T-cell (primary cell): ENCODE measurements around the gene LRFN2. TPM values are rescaled to one million over a fixed set of nuclear protein-coding genes. Genes with fewer than 3 reads are reported as not detected.

Experiments used
- ATAC-seq, 4 experiments: fragments of 200-7000 bp in 3 of 4; fragments of 150-1000 bp in 1 of 4; cut with Tn5 transposase; replicated peaks in 1 of 4; 1 replicate in 3 of 4; 2 replicates in 1 of 4; pipeline ENCODE4 v1.10.0; 2021; ENCODE audit warnings: moderate library complexity in 3 of 4, mild to moderate bottlenecking in 2 of 4, moderate number of reproducible peaks in 1 of 4
- CTCF ChIA-PET, 2 donors: fragments of 300-600 bp; sonication (Branson Sonifier 250); formaldehyde crosslinking; loops; one replicate each; lab custom pipeline; 2022; ENCODE audit warnings: antibody characterized with exemption in 2 of 2; lab: Charles Lee
- POLR2A ChIA-PET, 2 donors: fragments of 300-600 bp; sonication (Branson Sonifier 250); formaldehyde crosslinking; loops; one replicate each; lab custom pipeline; 2022; ENCODE audit warnings: antibody characterized with exemption in 2 of 2; lab: Charles Lee
- DNase-seq, 35 experiments: peaks; one replicate each; pipeline versions ENCODE4 v3.0.0 to v3.0.0-alpha.2; 2013 to 2023
- H3K27ac ChIP-seq: one replicate; pipeline ENCODE4 v1.5.1; 2013; ENCODE audit warnings: low read length
- H3K27me3 ChIP-seq, 2 experiments: replicated peaks in 1 of 2; 1 replicate in 1 of 2; 2 replicates in 1 of 2; pipeline versions ENCODE4 v1.6.1 to v1.7.0; 2013; ENCODE audit warnings: low read length in 1 of 2, mixed read lengths in 1 of 2; ENCODE audit not compliant: control insufficient read depth in 2 of 2, insufficient read depth in 2 of 2; ENCODE audit errors: extremely low read depth in 1 of 2
- H3K36me3 ChIP-seq, 2 donors: 1 replicate in 1 of 2; 2 replicates in 1 of 2; pipeline versions ENCODE4 v1.6.1 to v1.7.0; 2013; ENCODE audit warnings: low read length in 1 of 2; ENCODE audit not compliant: control insufficient read depth in 2 of 2, insufficient read depth in 1 of 2; ENCODE audit errors: extremely low read depth in 1 of 2
- H3K4me1 ChIP-seq, 2 experiments: 1 replicate in 1 of 2; 2 replicates in 1 of 2; pipeline versions ENCODE4 v1.6.1 to v1.7.0; 2013; ENCODE audit warnings: low read length in 2 of 2, mixed read lengths in 1 of 2; ENCODE audit not compliant: insufficient read depth in 2 of 2, control insufficient read depth in 1 of 2; ENCODE audit errors: extremely low read depth in 1 of 2
- H3K4me3 ChIP-seq, 2 donors: 1 replicate in 1 of 2; 2 replicates in 1 of 2; pipeline versions ENCODE4 v1.5.1 to v1.7.0; 2013; ENCODE audit warnings: mild to moderate bottlenecking in 2 of 2, low read length in 1 of 2, moderate library complexity in 1 of 2; ENCODE audit not compliant: control insufficient read depth in 1 of 2; ENCODE audit errors: extremely low read depth in 1 of 2
- H3K9me3 ChIP-seq: 2 replicates; pipeline ENCODE4 v1.7.0; 2013
- H3K27ac Mint-ChIP-seq, 2 donors: one replicate each; pipeline ENCODE4 v1.8.0; 2020 to 2021; ENCODE audit warnings: mild to moderate bottlenecking in 2 of 2, mixed read lengths in 2 of 2
- H3K27me3 Mint-ChIP-seq, 2 donors: one replicate each; pipeline ENCODE4 v1.8.0; 2021 to 2022; ENCODE audit warnings: mixed read lengths in 2 of 2
- H3K36me3 Mint-ChIP-seq: one replicate; pipeline ENCODE4 v1.8.0; 2021; ENCODE audit warnings: mixed read lengths
- H3K4me1 Mint-ChIP-seq, 3 donors: one replicate each; pipeline ENCODE4 v1.8.0; 2020 to 2022; ENCODE audit warnings: mixed read lengths in 3 of 3, mild to moderate bottlenecking in 1 of 3
- H3K4me3 Mint-ChIP-seq, 3 donors: one replicate each; pipeline ENCODE4 v1.8.0; 2020 to 2022; ENCODE audit warnings: mild to moderate bottlenecking in 3 of 3, mixed read lengths in 3 of 3, moderate library complexity in 3 of 3
- H3K9me3 Mint-ChIP-seq, 3 donors: one replicate each; pipeline ENCODE4 v1.8.0; 2020 to 2022; ENCODE audit warnings: mixed read lengths in 3 of 3
- WGBS: methylation state at CpG from one replicate; pipeline ENCODE4 v1.1.5; 2013; ENCODE audit warnings: missing lambda C conversion rate; ENCODE audit not compliant: insufficient coverage; 5-methylcytosine and 5-hydroxymethylcytosine counted together
- total RNA-seq, 35 experiments: library from RNA in 6 of 35; stranded (reverse) in 6 of 35; fragments of 120-200 nt in 1 of 35; gene quantifications; one replicate each; pipeline versions ENCODE4 v1.2.1 to v1.2.4 and lab custom pipeline; 2013 to 2026

LRFN2 gene
- total RNA-seq, 5 donors from 2014 or later (not counting 1 experiment from before 2014, with no cell fraction given): 0.12 to 1.7 (median 0.92) TPM

GRCh38 chr6:40369891-40370290 is 217.3 kb downstream of the LRFN2 start:
- no peak for ATAC-seq
- Mint-ChIP-seq H3K27me3 (peaks cover 0 to 3% of the 10 kb centered on the region in 2 donors), H3K4me3 (no peak overlapping the region), H3K27ac (peak overlapping the region in 1 of 2 donors; percentile 31), H3K9me3 (peaks cover 0 to 18% (median 2%) of the 10 kb centered on the region in 3 donors), H3K4me1 (peaks cover 18 to 22% (median 21%) of the 10 kb centered on the region in 3 donors), H3K36me3 (no peaks in the 10 kb centered on the region)
- Histone ChIP-seq H3K4me3 (no peak overlapping the region), H3K4me1 (peaks cover 0 to 11% of the 10 kb centered on the region in 2 experiments), H3K27ac (no peak overlapping the region), H3K27me3 (no peaks in the 10 kb centered on the region), H3K36me3 (no peaks in the 10 kb centered on the region), H3K9me3 (peaks cover 4% of the 10 kb centered on the region)
- DNase-seq: no peak
- WGBS: no CpG with 5 or more reads among the region's 1 CpG
- ChIA-PET CTCF (no interaction called here), POLR2A (no interaction called here)

GRCh38 chr6:40369042-40369441 is 218.1 kb downstream of the LRFN2 start:
- ChIA-PET POLR2A (no interaction called here), CTCF (no interaction called here)
- H3K27me3 Mint-ChIP-seq: peaks cover 0 to 3% of the 10 kb centered on the region in 2 donors
- no peaks in the 10 kb centered on the region for H3K36me3 Mint-ChIP-seq
- Histone ChIP-seq H3K4me1 (peaks cover 0 to 11% of the 10 kb centered on the region in 2 experiments), H3K27me3 (no peaks in the 10 kb centered on the region), H3K27ac (no peak overlapping the region), H3K4me3 (no peak overlapping the region), H3K9me3 (peaks cover 4% of the 10 kb centered on the region), H3K36me3 (no peaks in the 10 kb centered on the region)
- peaks cover 18 to 22% (median 21%) of the 10 kb centered on the region in 3 donors for H3K4me1 Mint-ChIP-seq
- no peak for DNase-seq
- H3K4me3 Mint-ChIP-seq: no peak overlapping the region
- no peak for ATAC-seq
- no CpG with 5 or more reads among the region's 2 CpGs for WGBS
- H3K9me3 Mint-ChIP-seq: peaks cover 0 to 20% (median 2%) of the 10 kb centered on the region in 3 donors
- peak overlapping the region in 1 of 2 donors; percentile 11 for H3K27ac Mint-ChIP-seq

- Mint-ChIP-seq H3K9me3 (peaks cover 0 to 20% (median 2%) of the 10 kb centered on the region in 3 donors), H3K4me1 (no peaks in the 10 kb centered on the region), H3K36me3 (no peaks in the 10 kb centered on the region), H3K4me3 (no peak overlapping the region), H3K27me3 (peaks cover 10 to 23% of the 10 kb centered on the region in 2 donors), H3K27ac (no peak overlapping the region)
- ChIA-PET CTCF (no interaction called here), POLR2A (no interaction called here)
- Histone ChIP-seq H3K9me3 (peaks cover 4% of the 10 kb centered on the region), H3K27ac (no peak overlapping the region), H3K4me3 (no peak overlapping the region), H3K36me3 (no peaks in the 10 kb centered on the region), H3K4me1 (no peaks in the 10 kb centered on the region), H3K27me3 (peaks cover 0 to 4% of the 10 kb centered on the region in 2 experiments)
- DNase-seq (no peak), ATAC-seq (no peak)
- 80% methylated on average over 3 of the region's 4 CpGs for WGBS
Observed at GRCh38 chr6:40362859-40363258, 224.3 kb downstream of the LRFN2 start.

- DNase-seq: no peak
- Histone ChIP-seq H3K4me1 (no peaks in the 10 kb centered on the region), H3K36me3 (no peaks in the 10 kb centered on the region), H3K9me3 (no peaks in the 10 kb centered on the region), H3K27me3 (peaks cover 0 to 4% of the 10 kb centered on the region in 2 experiments), H3K27ac (no peak overlapping the region), H3K4me3 (no peak overlapping the region)
- ChIA-PET POLR2A (no interaction called here), CTCF (no interaction called here)
- ATAC-seq: no peak
- no peak overlapping the region for H3K4me3 Mint-ChIP-seq
- peaks cover 0 to under 1% (median 0%) of the 10 kb centered on the region in 3 donors for H3K9me3 Mint-ChIP-seq
- WGBS: 35% methylated on average over 2 of the region's 2 CpGs
- H3K27ac Mint-ChIP-seq: no peak overlapping the region
- no peaks in the 10 kb centered on the region for H3K36me3 Mint-ChIP-seq
- peaks cover 10 to 23% of the 10 kb centered on the region in 2 donors for H3K27me3 Mint-ChIP-seq
- H3K4me1 Mint-ChIP-seq: peaks cover 0 to 3% (median 0%) of the 10 kb centered on the region in 3 donors
Observed at GRCh38 chr6:40359808-40360207, 227.4 kb downstream of the LRFN2 start.

- peaks cover 0 to 4% of the 10 kb centered on the region in 2 experiments for H3K27me3 ChIP-seq
- CTCF ChIA-PET: no interaction called here
- H3K27ac ChIP-seq: no peak overlapping the region
- Mint-ChIP-seq H3K4me3 (no peak overlapping the region), H3K4me1 (peaks cover 0 to 3% (median 0%) of the 10 kb centered on the region in 3 donors), H3K27ac (no peak overlapping the region), H3K9me3 (no peaks in the 10 kb centered on the region), H3K36me3 (no peaks in the 10 kb centered on the region), H3K27me3 (peaks cover 10 to 23% of the 10 kb centered on the region in 2 donors)
- no peak for ATAC-seq
- DNase-seq: no peak
- no peaks in the 10 kb centered on the region for H3K4me1 ChIP-seq
- no peaks in the 10 kb centered on the region for H3K36me3 ChIP-seq
- WGBS: 84% methylated on average over 5 of the region's 6 CpGs
- H3K9me3 ChIP-seq: no peaks in the 10 kb centered on the region
- POLR2A ChIA-PET: no interaction called here
- no peak overlapping the region for H3K4me3 ChIP-seq
Observed at GRCh38 chr6:40358473-40359460, 228.4 kb downstream of the LRFN2 start.

GRCh38 chr6:40356242-40356910 is 230.8 kb downstream of the LRFN2 start:
- peaks cover 0 to 4% of the 10 kb centered on the region in 2 experiments for H3K4me1 ChIP-seq
- Mint-ChIP-seq H3K9me3 (no peaks in the 10 kb centered on the region), H3K4me1 (peaks cover 0 to 3% (median 0%) of the 10 kb centered on the region in 3 donors), H3K27me3 (peaks cover 10 to 17% of the 10 kb centered on the region in 2 donors), H3K36me3 (no peaks in the 10 kb centered on the region), H3K4me3 (no peak overlapping the region), H3K27ac (no peak overlapping the region)
- H3K36me3 ChIP-seq: no peaks in the 10 kb centered on the region
- no peak overlapping the region for H3K4me3 ChIP-seq
- no peaks in the 10 kb centered on the region for H3K9me3 ChIP-seq
- H3K27me3 ChIP-seq: peaks cover 0 to 4% of the 10 kb centered on the region in 2 experiments
- 33% methylated on average over 1 of the region's 2 CpGs for WGBS
- no peak for ATAC-seq
- DNase-seq: no peak
- POLR2A ChIA-PET: no interaction called here
- no peak overlapping the region for H3K27ac ChIP-seq
- CTCF ChIA-PET: no interaction called here
